HG03064 (cell line): ENCODE results near the gene ARHGAP10.

ENCODE experiments used
- ATAC-seq: cut with Tn5 transposase; IDR thresholded peaks from one replicate; pipeline ENCODE4 v1.9.1; 2021; ENCODE audit warnings: low read depth; ENCODE audit not compliant: unreplicated experiment

ARHGAP10 gene

DNA sequence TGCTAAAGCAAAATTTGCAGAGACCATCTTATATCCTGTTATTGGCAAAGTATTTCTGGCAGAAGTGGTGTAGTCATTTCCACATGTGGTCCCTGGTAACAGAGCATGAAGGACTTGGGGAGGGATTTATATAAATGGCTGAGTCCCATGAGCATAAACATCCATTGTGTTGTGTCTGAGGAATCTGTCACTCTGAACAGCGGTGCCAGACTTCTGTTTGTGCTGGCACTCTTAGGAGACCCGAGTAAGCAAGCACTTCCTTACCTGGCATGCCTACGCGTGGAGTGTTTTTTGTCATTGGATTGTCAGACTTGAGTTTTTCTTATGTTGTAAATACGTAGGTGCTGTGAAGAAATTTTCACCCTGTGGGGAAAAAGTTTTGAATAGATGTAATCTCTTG lies 285.9 kb downstream of the ARHGAP10 start:
- no peak for ATAC-seq

- no peak for ATAC-seq
These were observed 289.8 kb downstream of the ARHGAP10 start for GRCh38 chr4:148021686-148022085.

- no peak for ATAC-seq
These were observed 291.1 kb downstream of the ARHGAP10 start for GRCh38 chr4:148022975-148023374.

DNA sequence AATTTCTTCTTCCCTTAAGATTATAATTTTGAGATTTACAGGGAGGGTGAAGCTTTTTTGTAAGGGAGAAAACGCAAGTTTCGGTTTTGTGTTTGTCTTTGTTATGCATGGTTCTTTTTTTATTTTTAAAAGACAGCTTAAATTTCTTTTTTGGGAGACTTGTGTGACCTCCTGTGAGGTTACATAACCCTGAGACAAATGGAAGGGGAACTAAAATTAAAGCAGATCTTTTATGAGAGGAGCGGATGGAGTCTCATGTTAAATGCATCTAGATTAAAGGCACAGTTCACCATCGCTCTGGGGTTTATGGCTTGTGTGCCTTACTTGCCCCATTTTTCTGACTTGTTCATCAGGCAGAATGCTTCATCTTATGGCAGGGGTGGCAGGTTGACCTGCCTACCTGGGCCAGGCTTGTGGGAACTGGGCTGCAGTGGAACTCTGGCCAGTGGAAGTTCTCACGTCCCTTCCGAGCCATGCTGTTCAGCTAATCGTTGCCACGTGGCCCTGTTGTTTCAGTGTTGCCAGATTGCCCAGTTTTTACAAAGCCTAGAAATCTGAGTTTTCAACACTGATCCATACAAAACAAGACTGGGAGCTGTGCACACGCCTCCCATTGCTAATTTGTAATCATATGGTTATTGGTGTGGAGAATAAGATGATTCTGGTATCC lies 291.8 kb downstream of the ARHGAP10 start:
- no peak for ATAC-seq

DNA sequence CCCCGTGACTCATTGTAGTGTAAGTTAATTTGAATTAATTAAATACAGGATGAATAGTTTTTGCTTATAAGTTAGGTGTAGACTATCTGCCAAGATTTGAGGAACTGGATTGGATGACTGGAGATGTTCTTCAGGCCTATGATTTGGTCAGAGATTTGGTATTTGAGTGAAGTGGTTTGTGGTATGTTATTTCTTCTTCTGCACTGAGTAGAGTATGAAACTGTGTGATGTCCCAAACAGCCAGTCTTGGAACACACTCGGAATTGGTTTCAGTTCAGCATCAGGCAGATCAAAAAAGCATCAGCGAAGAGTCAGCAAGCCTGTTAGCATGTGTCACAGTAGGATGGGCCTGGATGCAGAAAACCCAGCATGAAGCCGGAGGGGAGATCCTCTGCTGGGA lies 294.1 kb downstream of the ARHGAP10 start:
- no peak for ATAC-seq

DNA sequence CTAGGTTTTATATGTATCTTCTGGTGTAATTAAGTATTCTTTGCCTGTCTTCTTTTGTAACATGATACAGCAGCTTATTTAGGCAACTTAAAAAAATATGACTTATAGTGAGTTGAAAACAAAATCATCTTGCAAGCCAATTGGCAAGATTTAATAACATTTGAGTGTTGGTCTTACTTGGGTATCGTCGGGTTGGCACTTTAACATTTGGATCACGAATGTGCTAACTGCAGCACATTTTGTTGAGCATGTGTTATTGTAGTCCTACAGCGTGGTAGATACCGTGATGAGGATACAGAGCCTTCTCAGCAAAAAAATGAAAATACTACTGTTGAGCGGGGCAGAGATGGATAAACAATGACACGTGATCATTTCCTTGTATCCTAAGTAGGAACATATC lies 295.3 kb downstream of the ARHGAP10 start:
- ATAC-seq = no peak

DNA sequence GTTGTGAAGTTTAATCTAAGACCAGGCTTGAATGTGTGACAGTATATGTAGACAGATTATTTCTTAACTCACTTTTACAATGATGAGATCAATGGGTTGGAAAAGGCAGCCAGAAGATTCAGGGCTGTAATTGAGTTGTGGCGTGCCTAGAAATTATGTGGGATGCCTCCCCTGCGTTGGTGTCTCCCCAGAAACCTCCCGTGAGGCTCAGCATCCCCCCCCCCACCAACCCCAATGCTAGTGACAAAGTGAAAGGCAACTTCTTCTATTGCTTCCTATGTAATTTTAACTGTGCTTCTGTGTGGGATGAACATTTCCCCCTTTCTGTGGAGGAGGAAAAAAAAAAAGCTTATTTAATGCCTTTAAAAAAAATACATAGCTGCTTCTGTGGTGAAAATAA lies 297.9 kb downstream of the ARHGAP10 start:
- ATAC-seq = no peak

DNA sequence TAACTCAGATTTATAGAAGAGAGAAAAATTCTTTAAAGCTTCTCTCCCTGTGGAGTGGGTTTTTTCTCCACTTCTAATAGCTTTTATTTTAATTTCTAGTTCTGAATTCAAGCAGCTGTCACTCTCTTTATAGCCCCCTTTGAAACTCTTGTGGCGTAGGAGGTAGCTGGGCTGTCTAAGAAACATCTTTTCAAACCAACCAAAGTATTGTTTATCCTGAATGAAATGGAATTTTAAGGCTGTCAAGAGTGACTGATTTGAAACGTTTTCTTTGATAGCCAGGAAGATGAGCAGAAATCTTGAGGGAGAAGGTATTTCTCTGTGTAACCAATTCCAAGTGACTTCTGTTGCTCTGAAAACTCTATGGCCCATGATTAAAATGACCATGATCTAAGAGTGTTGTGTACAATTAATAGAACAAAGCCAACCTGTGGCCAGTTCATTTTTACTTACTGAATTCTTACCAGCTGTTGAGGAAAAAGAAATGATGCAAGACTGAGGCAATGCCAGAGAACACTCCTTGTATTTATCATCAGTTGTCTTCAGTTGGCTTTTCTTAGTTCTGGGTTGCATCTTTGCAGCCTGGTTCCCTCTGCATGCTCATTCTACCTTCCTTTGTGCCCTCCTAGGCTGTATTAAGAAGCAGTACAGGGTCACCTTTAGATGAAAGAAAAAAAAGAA lies 298.4 kb downstream of the ARHGAP10 start:
- no peak for ATAC-seq

DNA sequence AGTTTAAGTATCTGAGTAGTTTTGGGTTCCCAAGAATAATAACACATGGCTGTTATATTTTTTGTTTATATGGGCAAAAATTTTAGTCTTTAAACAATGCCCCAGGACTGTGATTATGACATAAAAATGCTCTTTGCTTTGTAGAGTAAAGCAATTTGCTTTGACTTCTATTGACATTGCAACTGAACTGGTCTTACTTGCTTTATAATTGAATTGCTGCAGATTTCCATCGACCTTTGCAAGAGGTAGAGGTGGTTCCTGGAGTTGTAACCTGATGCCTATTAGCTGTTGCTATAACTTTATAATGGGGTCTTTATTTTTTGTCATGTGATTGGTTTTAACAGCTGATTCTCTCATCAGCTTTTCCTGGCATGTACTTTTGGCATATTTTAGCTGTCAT lies 302.9 kb downstream of the ARHGAP10 start:
- ATAC-seq = no peak

DNA sequence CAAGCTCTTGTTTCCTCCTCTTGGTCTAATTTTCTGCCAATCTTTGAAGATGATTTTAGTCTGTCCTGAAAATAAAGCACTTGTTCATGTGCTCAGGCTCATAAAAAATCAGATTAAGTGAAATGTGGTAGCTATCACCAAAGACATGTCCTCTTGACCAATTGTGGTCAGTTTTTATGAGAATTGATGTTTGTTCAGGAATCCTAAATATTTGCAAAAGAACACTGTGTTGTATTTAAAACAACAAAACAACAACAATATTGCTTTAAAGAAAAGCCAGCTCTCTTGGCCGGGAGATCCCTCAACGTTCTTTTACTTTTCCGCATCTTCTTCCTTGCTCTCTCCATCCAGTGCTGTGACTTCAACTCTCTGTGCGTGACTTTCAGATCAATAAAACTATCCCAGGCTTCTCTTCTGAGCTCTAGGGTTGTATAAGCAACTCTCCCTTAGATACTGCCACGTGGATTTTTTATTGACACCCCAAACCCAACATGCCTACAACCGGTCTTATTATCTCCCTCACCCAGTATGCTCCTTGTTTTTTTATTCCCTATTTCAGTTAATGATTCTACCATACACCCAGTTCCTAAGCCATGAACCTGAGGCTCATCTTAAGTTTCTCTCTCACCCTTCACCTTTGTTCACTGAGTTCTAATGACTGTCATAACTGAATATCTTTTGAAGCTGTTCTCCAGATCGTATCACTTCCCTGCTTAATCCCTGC lies 309.9 kb downstream of the ARHGAP10 start:
- ATAC-seq = no peak

GRCh38 chr4:148044089-148044911 lies 312.4 kb downstream of the ARHGAP10 start:
- no peak for ATAC-seq

GRCh38 chr4:148044912-148045352 lies 313.0 kb downstream of the ARHGAP10 start:
- ATAC-seq = peak; percentile 99

- ATAC-seq = no peak
These were observed 316.7 kb downstream of the ARHGAP10 start for GRCh38 chr4:148048598-148048997.

DNA sequence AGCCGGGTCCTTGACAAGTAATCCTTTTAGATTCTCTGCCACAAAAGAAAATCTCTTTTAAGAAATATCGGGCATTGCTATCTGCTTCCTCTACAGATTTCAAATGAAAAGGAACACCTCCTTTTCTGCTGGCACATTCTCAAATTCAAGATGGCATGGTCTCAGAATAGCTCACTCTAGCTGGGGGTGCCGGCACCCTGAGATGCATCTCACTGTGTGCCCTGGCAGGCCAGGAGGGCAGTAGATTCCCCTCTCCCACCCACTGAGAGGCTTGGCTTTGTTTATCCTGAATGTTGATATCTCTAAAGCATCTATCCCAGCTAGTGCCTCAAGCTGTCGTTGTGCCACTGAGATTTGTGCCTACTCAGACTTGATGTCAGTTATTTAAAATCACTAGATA lies 319.5 kb downstream of the ARHGAP10 start:
- ATAC-seq = no peak

DNA sequence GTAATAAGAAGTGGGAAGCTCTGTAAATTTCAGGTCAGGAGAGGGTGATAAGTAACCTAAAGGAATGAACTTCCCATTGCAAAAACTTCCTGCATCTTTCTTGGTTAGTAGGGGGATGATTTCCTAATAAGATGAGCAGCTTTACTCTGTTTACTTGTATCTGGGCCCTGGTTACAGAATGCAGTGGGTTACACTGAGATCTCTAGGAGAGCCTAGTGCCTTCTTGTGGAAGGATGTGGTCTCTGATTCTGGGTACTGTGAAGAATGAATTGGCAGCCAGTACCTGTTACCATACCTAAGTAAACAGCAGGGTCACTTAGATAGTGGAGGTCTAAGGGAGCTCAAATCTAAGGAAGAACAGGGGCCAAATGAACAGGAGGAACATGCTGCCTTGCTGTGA lies 320.6 kb downstream of the ARHGAP10 start:
- ATAC-seq = no peak

DNA sequence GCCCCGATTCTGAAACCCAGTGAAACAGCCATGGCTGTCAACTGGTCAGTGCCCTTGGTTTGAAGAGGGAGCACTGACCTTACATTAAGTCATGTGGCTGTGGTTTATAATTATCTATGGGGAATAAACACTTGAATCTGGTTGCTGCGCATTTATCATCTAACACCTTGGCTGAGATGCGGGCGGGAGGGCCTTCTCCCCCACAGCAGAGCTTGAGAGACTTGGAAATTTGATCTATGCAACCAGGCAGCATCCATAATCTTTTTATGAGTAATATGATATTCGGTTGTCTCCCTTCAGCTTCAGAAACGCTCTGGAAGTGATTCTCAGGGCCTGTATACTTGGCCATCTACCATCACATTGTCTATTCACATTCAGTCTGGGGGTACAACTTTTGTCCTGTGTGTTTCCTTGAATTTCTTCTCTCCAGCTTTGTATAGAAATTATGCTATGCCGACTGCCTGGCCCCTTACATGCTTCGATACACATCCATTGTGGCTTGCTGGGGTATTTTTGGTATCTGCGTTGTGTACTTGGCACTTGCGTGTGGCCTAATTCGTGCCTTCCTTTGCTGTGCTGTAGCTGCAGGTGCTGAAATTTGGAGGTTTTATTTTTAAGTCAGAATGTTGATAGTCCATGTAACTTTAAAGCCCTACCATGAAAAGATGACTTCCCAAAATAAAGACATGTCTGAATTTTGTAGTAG lies 321.6 kb downstream of the ARHGAP10 start:
- no peak for ATAC-seq

DNA sequence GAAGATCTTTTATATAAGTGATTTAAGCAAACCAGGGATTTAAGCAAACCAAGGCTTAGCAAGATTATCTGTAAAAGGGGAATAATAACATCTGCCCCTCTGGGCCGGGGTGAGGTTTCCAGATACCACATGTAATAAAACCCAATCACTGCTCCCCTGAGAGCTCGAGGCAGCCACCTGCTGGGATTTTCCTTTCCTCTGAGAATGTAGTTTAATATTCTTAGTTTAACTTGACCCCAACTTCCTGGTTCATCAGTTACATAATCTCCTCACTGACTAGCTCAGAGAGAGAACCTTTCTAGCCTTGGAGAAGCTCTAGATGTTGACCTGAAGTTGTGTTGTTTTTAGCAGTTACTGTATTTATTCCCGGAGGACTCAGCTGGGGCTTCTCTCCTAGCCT lies 322.4 kb downstream of the ARHGAP10 start:
- ATAC-seq = no peak

DNA sequence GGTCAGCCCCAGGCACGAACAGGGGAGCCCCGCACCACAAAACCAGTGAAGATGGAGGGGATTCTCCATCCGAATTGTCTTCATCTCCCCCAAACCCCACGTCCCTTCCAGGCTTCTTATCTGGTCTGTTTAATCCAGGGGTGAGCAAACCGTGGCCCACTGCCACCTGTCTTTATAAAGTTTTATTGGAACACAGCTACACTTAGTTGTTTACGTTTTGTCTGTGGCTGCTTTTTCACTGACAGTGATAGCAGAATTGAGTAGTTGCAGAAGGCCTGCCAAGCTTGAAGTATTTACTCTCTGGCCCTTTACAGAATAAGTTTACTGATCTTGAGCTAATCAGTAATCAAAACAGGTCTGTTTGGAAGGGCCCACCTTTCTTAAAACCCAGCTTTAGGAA lies 324.0 kb downstream of the ARHGAP10 start:
- no peak for ATAC-seq

DNA sequence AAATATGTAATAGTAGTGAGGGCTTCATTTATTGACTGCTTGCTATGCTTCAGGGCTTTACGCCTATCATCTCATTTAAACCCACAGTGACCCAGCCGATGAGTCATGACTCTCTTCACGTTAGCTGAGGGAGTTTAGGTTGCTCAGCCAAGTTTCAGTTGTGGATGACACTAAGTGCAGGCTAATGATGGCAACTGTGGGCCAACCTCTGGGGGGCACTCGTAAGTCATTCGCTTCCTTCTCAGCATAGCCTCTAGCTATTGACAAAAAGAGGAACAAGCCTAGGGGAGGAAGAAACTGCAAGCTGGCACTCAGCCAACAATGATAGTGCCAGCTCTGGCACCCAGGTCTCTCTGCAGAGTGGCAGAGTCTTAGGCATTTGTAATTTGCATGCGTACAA lies 325.0 kb downstream of the ARHGAP10 start:
- ATAC-seq = peak; percentile 83

- ATAC-seq = peak; percentile 39
These were observed 325.6 kb downstream of the ARHGAP10 start for GRCh38 chr4:148057516-148057915.
